Psoas muscle (tissue), 8 donors: ENCODE data around the gene CBFA2T3. TPM values are rescaled to one million over a fixed set of nuclear protein-coding genes. Genes with fewer than 3 reads are reported as not detected.
A peak's percentile ranks its signal among the peaks of the same experiment; 100 is the strongest.

Experiments
- ATAC-seq, 4 donors: fragments of 200-7000 bp; cut with Tn5 transposase; one replicate each; pipeline ENCODE4 v1.9.1; 2020; ENCODE audit warnings: moderate library complexity in 3 of 4, mild to moderate bottlenecking in 2 of 4
- DNase-seq, 2 donors: peaks; one replicate each; pipeline ENCODE4 v3.0.0-alpha.2; 2020
- H3K27ac ChIP-seq: fragments of 200-600 bp; one replicate; pipeline ENCODE4 v1.8.0; 2022
- H3K27me3 ChIP-seq, 3 donors: fragments of 200-600 bp in 1 of 3; one replicate each; pipeline versions ENCODE4 v1.6.1 to v1.8.0; 2013 to 2022; ENCODE audit warnings: low read length in 2 of 3, mild to moderate bottlenecking in 2 of 3, moderate library complexity in 1 of 3; ENCODE audit not compliant: insufficient read depth in 3 of 3
- H3K36me3 ChIP-seq, 2 donors: fragments of 200-600 bp in 1 of 2; one replicate each; pipeline versions ENCODE4 v1.6.1 to v1.8.0; 2013 to 2022; ENCODE audit warnings: low read depth in 1 of 2, mild to moderate bottlenecking in 1 of 2, moderate library complexity in 1 of 2; ENCODE audit not compliant: insufficient read depth in 1 of 2
- H3K4me1 ChIP-seq: fragments of 200-600 bp; one replicate; pipeline ENCODE4 v1.8.0; 2022
- H3K4me3 ChIP-seq: fragments of 200-600 bp; one replicate; pipeline ENCODE4 v1.8.0; 2022; ENCODE audit warnings: mild to moderate bottlenecking
- H3K9me3 ChIP-seq: fragments of 200-600 bp; one replicate; pipeline ENCODE4 v1.8.0; 2022
- CTCF ChIP-seq: fragments of 200-600 bp; IDR thresholded peaks from one replicate; pipeline ENCODE4 v1.8.0; 2022; ENCODE audit warnings: antibody characterized with exemption
- WGBS, 3 donors: extraction: QIAGEN DNeasy Blood & Tissue Kit; methylation state at CpG; one replicate each; pipeline versions ENCODE4 v1.1.6 to v1.1.7; 2013; 5-methylcytosine and 5-hydroxymethylcytosine counted together
- intact Hi-C, 2 donors: fragments of 100-400 bp; cut with DNase I; formaldehyde crosslinking; loops; one replicate each; pipeline versions ENCODE4 v1.11.0 to v1.14.2; 2022
- polyA plus RNA-seq, 3 donors: library from polyadenylated mRNA; stranded (reverse); fragments of 200-250 nt; gene quantifications; one replicate each; pipeline ENCODE4 v1.2.3, GENCODE V29; 2013
- total RNA-seq, 4 donors: library from RNA; stranded (reverse); fragmentation: NEBNext Ultra II Directional in 2 of 4; extraction: Animal tissue kit (Norgen Biotek cat#: 25700) in 2 of 4; gene quantifications; one replicate each; pipeline versions ENCODE4 v1.2.1 to v1.2.4, GENCODE V29; 2021 to 2023
- donor health status: healthy with polysubstance abuse.
- donor health status: DM: no; HTN: no; CAD: no; lungs with moderate emphysema.
- donor health status: Bipolar disorder and iron deficiency.
- donor health status: healthy.
- donor health status: DM: yes; HTN: yes; CAD: no.
- donor health status: DM: no; HTN: no; CAD: no.
- donor health status: DM: no; HTN: no; CAD: no.
- donor health status: DM: yes; HTN: yes; CAD: no.

CBFA2T3 gene
- total and polyA plus RNA-seq, 7 donors, result 2.6 to 15.0 (median 6.0) TPM

DNA sequence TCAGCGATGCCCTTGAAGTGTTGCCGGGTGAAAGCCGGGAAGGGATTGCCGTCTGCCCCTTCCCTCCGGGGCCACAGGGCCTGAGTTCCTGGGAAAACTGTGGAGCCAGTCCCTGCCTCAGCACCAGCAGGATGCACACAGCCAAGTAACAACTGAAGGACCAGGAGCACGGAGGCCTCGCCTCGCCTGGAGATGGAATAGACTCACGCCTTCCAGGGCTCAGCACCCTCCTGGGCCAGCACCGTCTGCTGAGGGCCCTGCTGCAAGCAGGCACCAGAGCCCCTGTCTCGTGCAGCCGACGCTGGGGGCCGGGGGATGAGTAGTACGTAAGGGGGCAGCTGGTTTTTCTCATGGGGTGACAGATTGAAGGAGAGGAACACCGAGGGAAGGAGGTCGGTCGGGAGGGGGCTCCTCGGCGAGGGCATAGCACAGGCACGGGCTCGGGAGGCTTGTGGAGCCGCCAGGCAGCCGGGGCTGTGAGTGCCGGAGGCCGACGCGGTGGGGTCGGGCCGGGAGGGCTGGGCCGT is 6.4 kb downstream of the CBFA2T3 start:
- WGBS, 3 donors, result 83 to 88% (median 83%) methylated on average over 30 to 31 of the region's 31 CpGs
- Histone ChIP-seq H3K4me3 (no peak overlapping the region), H3K9me3 (no peaks in the 10 kb centered on the region), H3K4me1 (no peaks in the 10 kb centered on the region), H3K27ac (no peak overlapping the region), H3K27me3 (peaks cover 0 to 65% (median 14%) of the 10 kb centered on the region in 3 donors), H3K36me3 (no peaks in the 10 kb centered on the region)
- intact Hi-C loops, result no loop called here
- ATAC-seq (no peak), DNase-seq (peak in 1 of 2 donors; percentile 36)
- TF ChIP-seq CTCF, result no peak

DNA sequence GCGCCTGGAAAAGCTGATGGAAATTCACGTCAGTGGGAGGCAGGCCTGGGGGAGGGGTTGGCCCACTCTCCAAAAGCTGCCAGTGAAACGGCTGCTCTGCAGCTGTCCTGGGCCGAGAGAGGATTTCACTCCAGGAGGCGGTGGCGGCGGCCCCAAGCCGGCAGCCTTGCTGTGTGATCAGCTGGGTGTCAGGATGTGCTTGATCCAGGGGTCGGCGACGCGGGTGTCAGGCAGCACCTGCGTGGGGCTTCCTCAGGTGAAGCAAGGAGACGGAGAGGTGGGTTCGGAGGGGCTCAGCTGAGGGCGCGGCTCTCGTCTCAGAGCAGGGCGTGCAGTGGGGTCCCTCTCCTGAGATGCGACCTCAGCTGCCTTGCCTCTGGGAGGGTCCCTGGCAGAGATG is 7.0 kb downstream of the CBFA2T3 start:
- Histone ChIP-seq H3K4me1 (no peaks in the 10 kb centered on the region), H3K4me3 (no peak overlapping the region), H3K27me3 (peaks cover 0 to 65% (median 14%) of the 10 kb centered on the region in 3 donors), H3K9me3 (no peaks in the 10 kb centered on the region), H3K36me3 (no peaks in the 10 kb centered on the region), H3K27ac (no peak overlapping the region)
- intact Hi-C loops, result no loop called here
- 57 to 62% (median 59%) methylated on average over 19 to 20 of the region's 20 CpGs for WGBS, 3 donors
- ATAC-seq (no peak), DNase-seq (peak in 1 of 2 donors; percentile 38)
- no peak for TF ChIP-seq CTCF

DNA sequence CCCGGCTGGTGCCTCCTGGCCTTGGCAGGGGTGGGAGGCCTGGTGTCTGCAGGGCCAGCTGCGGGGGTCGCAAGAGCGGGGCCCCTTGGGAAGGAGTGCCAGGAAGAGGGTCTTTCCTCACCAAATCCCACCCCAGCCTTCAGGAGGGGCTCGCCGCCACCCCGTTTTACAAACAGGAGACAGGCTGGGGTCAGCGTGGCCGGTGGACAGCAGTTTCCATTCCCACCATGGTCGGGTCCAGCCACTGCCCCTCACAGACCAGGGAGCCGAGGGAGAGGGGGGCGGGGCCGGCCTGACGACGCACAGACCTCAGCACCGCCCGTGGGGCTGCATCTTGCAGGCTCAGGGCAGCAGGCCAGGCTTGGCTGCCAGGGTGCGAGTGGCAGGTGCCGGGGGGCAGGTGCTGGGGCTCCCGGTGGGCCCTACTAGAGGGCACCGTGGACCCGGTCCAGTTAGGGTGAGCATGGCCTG is 7.6 kb downstream of the CBFA2T3 start:
- no peaks in the 10 kb centered on the region for H3K36me3 ChIP-seq
- 40 to 48% (median 45%) methylated on average over 19 to 22 of the region's 22 CpGs for WGBS, 3 donors
- no peak for TF ChIP-seq CTCF
- H3K4me3 ChIP-seq, result no peak overlapping the region
- no peak overlapping the region for H3K27ac ChIP-seq
- peak; percentile 9 to 49 for DNase-seq
- H3K9me3 ChIP-seq, result no peaks in the 10 kb centered on the region
- ATAC-seq, result no peak
- peaks cover 0 to 58% (median 14%) of the 10 kb centered on the region in 3 donors for H3K27me3 ChIP-seq
- intact Hi-C loops, result no loop called here
- H3K4me1 ChIP-seq, result no peaks in the 10 kb centered on the region

DNA sequence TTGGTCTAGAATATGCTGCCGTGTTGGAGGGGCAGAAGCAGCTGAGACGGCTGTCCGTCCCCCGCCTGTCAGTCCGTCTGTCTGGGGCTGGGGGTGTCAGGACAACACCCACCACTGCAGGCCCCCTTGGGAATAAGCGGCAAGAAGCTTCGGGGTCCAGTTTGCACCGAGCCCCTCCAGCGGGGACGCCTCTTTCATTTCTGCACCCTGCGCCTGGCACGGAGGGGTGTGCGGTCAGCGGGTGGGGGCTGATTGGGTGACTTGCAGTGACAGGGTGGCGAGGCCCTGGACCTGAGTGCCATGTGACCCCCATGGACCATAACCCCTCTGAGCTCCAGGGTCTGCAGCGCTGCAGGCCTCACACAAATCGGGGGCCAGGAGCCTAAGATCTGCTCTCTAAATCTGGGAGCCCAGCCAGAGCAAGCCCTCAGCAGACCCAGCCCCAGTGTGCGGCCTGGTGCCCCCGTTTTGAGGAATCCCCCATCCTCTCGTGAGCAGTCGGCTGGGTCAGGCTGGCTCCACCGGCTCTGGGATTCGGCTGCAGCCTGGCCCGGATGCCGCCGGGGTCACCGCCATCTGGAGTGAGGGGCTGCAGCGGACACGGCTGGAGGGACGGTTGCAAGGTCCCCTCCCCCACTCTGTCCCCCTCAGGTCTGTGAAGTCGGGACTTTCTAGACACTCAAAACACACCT is 8.3 kb downstream of the CBFA2T3 start:
- Histone ChIP-seq H3K9me3 (no peaks in the 10 kb centered on the region), H3K27ac (no peak overlapping the region), H3K4me1 (no peaks in the 10 kb centered on the region), H3K4me3 (no peak overlapping the region), H3K27me3 (peaks cover 0 to 58% (median 14%) of the 10 kb centered on the region in 3 donors), H3K36me3 (no peaks in the 10 kb centered on the region)
- peak in 1 of 2 donors; percentile 46 for DNase-seq
- intact Hi-C loops, result no loop called here
- no peak for ATAC-seq
- whole genome bisulfite sequencing, 3 donors, result 77 to 80% (median 78%) methylated on average over 30 to 31 of the region's 31 CpGs
- no peak for TF ChIP-seq CTCF
